GM21447 (cell line): ENCODE measurements around the gene PSENEN.

Experiments used
- ATAC-seq: cut with Tn5 transposase; IDR thresholded peaks from one replicate; pipeline ENCODE4 v1.9.1; 2021; ENCODE audit not compliant: unreplicated experiment

Gene PSENEN

GRCh38 chr19:35745328-35746086 is at the start of gene PSENEN, which contains the start of gene U2AF1L4:
PSENEN (plus strand) TSS chr19:35745651; CDS start chr19:35745931, 280 bp downstream.
U2AF1L4 (minus strand) TSS chr19:35745418; CDS start chr19:35745391, 27 bp downstream.
- peak; percentile 33 for ATAC-seq

GRCh38 chr19:35695895-35696422 is 49.5 kb upstream of the PSENEN start:
- no peak for ATAC-seq

GRCh38 chr19:35696835-35697234 is 48.6 kb upstream of the PSENEN start:
- peak; percentile 49 for ATAC-seq

GRCh38 chr19:35702223-35703012 is 43.0 kb upstream of the PSENEN start:
- ATAC-seq = peak; percentile 93

DNA sequence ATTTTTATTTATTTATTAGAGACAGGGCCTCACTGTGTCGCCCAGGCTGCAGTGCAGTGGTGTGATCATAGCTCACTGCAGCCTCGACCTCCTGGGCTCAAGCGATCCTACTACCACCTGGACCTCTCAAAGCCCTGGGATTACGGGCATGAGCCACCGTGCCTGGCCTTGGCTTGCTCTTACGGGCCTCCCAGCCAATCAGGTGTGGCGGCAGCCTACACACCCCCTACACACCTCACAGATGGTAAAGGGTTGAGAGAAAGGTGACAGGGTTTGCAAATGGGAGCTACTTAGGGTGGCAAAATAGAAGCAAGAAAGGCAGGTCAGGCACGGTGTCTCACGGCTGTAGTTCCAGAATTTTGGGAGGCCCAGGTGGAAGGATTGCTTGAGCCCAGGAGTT is 42.1 kb upstream of the PSENEN start:
- ATAC-seq = no peak

DNA sequence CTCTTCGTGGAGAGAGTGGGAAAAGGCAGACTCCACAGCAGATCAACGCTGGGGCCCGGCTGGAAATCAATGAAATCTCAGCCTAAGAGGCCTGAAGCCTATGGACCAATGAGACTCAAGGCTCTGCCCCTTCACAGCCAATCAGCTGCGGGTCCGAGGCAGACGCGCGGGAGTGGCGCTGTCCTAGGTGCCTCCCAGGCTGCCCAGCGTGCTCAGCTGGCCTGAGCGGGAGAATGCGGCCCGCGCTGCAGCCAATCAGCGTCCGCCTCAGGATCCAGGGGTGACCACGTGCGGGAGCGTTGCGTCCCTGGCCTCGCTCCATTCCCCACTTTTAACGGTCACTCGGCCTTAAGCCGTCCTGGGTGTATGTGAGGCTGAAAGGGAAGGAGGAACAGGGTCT is 41.2 kb upstream of the PSENEN start, which contains the start of gene ZBTB32:
Gene ZBTB32, plus strand, starts transcription at position 341 of the 400 bp plus-strand sequence. CDS start 10,069 bp downstream, outside the sequence.
- ATAC-seq = no peak

- ATAC-seq = no peak
Observed at GRCh38 chr19:35708391-35708790, 37.1 kb upstream of the PSENEN start.

DNA sequence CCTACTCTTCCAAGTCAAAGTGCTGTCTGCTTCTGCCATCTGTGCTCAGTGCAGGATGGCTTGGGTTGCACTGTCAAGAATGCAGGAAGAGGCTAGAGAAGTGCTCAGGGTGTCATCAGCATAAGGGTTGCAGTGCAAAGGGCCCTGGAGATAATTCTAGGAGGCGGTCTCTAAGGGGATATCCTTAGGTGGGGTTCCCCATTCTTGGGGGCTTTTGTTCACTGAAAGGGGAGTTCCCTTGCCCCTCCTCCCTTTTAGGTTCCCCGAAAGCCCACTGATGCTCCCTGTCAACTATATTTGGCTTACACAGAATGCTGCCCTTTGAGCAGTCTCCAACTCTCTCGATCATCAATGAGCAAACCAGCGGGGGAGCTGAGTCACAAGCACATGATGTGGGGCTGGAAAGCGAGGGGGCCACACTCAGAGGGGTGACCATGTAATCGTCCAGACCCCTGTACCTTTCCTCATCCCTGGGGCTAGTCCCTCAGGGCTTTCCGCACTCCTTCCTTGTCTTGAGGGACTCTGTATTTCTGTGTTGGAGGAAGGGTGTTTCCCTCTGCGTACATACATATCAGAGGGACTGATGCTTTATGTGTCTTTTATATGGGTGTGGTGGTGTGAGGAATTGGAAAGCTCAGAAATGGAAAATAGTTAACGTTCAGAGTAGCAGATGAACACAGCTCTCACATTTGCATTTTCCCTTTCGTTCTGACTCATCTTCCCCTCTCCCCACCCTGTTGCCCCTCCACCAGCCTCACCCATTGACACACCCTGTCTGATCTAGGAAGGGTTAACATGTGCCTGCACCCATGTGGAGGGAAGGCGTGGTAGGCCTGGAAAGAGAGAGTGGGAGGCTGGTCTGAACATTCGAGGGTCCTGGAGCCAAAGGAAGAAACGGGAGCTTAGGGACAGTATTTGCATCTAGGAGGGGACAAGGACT is 34.4 kb upstream of the PSENEN start:
- no peak for ATAC-seq

DNA sequence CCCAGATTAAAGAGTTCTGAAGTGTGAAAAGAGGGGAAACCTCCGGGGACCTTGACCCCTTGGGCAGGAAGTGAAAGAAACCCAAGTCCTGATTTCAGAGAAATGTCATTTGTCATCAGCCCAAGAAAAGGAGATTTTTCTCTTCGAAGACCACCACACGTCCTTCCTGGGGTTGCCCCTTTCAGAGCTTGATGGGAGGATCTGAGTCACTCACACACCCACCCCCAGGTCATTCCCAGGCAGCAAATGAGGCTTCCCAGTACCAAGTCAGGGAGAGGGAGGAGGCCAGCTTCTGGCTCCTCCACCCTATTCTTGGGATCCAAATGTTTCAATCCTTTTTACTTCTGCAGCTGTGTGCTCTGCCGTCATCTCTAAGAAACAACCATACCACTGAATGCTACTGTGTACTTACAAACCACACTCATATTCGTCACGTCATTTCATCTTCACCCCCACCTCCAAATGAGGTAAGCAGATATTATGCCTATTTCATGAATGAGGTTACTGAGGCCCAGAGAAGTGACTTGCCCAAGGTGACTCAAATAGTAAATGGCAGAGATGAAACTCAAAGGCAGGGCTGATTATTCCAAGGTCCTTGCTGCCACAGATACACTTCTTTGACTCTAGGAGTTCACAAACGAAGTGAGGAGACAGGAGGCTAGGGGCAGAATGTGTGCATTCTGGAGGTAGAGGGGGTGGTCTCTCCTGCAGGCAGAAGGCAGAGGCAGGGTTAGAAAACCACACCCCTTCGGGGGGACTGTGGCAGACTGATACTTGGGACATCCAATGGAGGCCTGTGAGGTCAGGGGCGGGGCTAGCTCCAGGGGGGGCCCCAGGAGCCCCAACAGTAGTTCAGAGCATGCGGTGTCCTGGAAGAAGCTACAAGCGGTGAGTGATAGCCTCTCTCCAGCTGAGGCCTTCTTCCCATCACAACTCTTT is 32.6 kb upstream of the PSENEN start:
- no peak for ATAC-seq

GRCh38 chr19:35713506-35713850 is 32.0 kb upstream of the PSENEN start:
- no peak for ATAC-seq

- no peak for ATAC-seq
Observed at GRCh38 chr19:35713904-35714495, 31.5 kb upstream of the PSENEN start.

- no peak for ATAC-seq
Observed at GRCh38 chr19:35714601-35715354, 30.7 kb upstream of the PSENEN start.

DNA sequence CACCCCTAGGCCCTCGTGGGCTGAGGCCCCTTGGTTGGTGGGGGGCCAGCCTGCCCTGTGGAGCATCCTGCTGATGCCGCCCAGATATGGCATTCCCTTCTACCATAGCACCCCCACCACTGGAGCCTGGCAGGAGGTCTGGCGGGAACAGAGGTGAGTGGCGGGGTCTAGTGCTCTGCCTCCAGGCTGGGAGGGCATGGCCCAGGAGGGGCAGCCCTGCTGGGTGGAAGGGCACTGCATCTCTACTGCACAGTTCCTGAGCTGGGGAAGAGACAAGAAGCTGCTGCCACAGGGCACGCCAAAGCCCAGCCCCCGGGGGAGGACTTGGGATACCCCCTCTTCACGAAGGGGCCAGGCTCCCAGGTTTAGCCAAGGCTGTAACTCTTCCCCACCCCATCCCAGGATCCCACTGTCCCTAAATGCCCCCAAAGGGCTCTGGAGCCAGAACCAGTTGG is 30.1 kb upstream of the PSENEN start:
- ATAC-seq = no peak

DNA sequence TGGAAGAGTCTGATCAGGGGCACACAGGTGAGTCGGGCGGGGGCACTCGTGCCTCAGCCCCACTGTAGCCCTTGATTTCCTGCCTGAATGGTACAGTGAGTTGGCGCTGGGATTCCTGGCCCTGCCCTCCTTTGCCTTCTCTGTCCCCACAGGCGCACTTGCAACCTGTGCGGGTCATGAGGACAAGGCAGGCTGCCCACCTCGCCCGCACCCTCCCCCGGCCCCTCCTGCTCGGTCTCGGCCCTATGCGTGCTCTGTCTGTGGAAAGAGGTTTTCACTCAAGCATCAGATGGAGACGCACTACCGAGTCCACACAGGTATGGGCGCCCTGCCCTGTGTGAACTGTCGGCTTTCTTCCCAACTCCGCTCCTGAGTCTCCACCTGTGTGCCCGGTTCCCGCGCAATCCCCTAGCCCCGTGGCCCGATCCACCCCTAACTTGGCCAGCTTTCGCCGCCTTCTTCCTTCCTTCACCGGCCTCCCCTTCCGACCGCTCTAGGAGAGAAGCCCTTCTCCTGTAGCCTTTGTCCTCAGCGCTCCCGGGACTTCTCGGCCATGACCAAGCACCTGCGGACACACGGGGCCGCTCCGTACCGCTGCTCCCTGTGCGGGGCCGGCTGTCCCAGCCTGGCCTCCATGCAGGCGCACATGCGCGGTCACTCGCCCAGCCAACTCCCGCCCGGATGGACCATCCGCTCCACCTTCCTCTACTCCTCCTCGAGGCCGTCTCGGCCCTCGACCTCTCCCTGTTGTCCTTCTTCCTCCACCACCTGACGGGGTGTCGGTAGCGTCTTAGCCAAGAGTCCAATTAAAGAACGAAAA is 29.3 kb upstream of the PSENEN start:
- no peak for ATAC-seq

GRCh38 chr19:35716801-35717664 is 28.4 kb upstream of the PSENEN start:
- peak; percentile 44 for ATAC-seq

DNA sequence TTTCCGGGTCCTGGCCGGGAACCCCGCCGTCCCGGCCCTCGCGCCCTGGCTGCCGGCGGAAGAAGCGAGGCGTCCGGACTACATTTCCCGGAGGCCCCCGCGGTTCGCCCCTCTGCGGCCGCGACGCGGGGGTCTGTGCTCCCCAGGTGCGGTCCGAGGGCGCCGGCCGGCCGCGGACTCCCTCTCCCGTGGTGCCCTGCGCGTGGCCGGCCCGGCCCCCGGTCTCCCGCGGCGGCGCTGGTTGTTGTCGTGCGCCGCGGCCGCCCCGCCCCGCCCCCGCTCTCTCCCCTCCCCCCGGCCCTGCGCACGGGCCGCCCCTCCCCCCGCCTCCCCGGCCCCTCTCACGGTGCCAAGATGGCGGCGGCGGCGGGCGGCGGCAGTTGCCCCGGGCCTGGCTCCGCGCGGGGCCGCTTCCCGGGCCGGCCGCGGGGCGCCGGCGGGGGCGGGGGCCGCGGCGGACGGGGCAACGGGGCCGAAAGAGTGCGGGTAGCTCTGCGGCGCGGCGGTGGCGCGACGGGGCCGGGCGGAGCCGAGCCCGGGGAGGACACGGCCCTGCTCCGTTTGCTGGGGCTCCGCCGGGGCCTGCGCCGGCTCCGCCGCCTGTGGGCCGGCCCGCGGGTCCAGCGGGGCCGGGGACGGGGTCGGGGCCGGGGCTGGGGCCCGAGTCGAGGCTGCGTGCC is 27.6 kb upstream of the PSENEN start, which contains the start of gene KMT2B:
Gene KMT2B, plus strand, starts transcription at position 339 of the 680 bp plus-strand sequence. Its CDS starts 16 bp downstream, at position 355.
- no peak for ATAC-seq
